ENCODE results near the gene SSRP1. TPM values are rescaled to one million over a fixed set of nuclear protein-coding genes. Genes with fewer than 3 reads are reported as not detected.

The SSRP1 gene
- total RNA-seq, 1 donor from 2014 or later: 131 TPM

GRCh38 chr11:57376095-57377090, 40.7 kb upstream of the SSRP1 start:
- Mint-ChIP-seq H3K4me3 (ENCODE audit: low read depth) (no peak overlapping the region), H3K36me3 (ENCODE audit: insufficient read depth) (no peaks in the 10 kb centered on the region)
- no peak for DNase-seq (ENCODE audit: low spot score, unreplicated experiment)

DNA sequence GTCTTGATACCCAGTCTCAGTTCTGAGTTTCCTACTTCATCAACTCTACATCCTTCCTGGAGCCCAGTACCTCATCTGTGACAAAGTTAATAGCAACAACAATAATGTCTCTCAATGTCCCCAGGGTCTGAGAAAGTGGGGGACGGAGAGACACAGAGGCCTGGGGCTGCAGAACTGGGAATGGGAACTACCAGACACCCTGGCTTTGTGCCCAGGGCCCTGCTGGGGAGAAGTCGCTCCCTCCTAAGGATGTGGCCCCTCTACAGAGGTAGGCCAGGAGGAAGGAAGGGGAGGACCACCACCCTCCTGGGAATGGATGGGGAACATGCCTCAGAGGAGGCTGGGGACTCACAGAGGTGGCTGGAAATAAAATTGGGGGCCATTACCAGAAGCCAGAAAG, 39.8 kb upstream of the SSRP1 start:
- DNase-seq (ENCODE audit: low spot score, unreplicated experiment): no peak
- H3K36me3 Mint-ChIP-seq (ENCODE audit: insufficient read depth): no peaks in the 10 kb centered on the region
- no peak overlapping the region for H3K4me3 Mint-ChIP-seq (ENCODE audit: low read depth)
- H3K9me3 Mint-ChIP-seq (ENCODE audit: low read depth): no peaks in the 10 kb centered on the region
- no peaks in the 10 kb centered on the region for H3K4me1 Mint-ChIP-seq (ENCODE audit: low read depth)
- H3K27ac Mint-ChIP-seq: no peak overlapping the region
- TF ChIP-seq CTCF (IDR thresholded peaks at IDR 0.05; ENCODE audit: unreplicated experiment): no peak
- peaks cover 28% of the 10 kb centered on the region for H3K27me3 Mint-ChIP-seq

More at GRCh38 chr11:57376095-57377090, 40.7 kb upstream of the SSRP1 start:
- Mint-ChIP-seq H3K4me1 (ENCODE audit: low read depth) (no peaks in the 10 kb centered on the region), H3K27me3 (peaks cover 35% of the 10 kb centered on the region), H3K27ac (no peak overlapping the region), H3K9me3 (ENCODE audit: low read depth) (no peaks in the 10 kb centered on the region)
- TF ChIP-seq CTCF (IDR thresholded peaks at IDR 0.05; ENCODE audit: unreplicated experiment): no peak

DNA sequence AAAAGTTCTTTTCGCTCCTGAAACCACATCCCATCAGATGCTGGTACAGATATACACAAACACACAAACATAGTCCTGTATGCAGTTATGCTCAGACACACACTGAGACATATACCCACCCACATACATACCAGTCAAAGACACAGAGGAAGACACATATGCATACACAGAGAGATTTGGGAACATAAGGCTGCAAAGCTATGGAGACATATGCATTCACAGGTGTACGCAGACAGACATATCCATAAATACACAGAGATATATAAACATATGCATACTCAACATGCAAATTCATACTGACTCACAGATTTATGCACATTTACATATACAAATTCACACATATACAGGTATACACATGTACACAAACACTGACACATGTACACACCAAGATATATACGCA, 39.3 kb upstream of the SSRP1 start:
- Mint-ChIP-seq H3K36me3 (ENCODE audit: insufficient read depth) (no peaks in the 10 kb centered on the region), H3K4me3 (ENCODE audit: low read depth) (no peak overlapping the region), H3K9me3 (ENCODE audit: low read depth) (no peaks in the 10 kb centered on the region), H3K4me1 (ENCODE audit: low read depth) (no peaks in the 10 kb centered on the region), H3K27me3 (peaks cover 25% of the 10 kb centered on the region), H3K27ac (no peak overlapping the region)
- no peak for DNase-seq (ENCODE audit: low spot score, unreplicated experiment)
- TF ChIP-seq CTCF (IDR thresholded peaks at IDR 0.05; ENCODE audit: unreplicated experiment): no peak

GRCh38 chr11:57373146-57373545, 37.5 kb upstream of the SSRP1 start:
- DNase-seq (ENCODE audit: low spot score, unreplicated experiment): no peak
- no peak for TF ChIP-seq CTCF (IDR thresholded peaks at IDR 0.05; ENCODE audit: unreplicated experiment)
- Mint-ChIP-seq H3K27me3 (peaks cover 13% of the 10 kb centered on the region), H3K4me1 (ENCODE audit: low read depth) (no peaks in the 10 kb centered on the region), H3K9me3 (ENCODE audit: low read depth) (no peaks in the 10 kb centered on the region), H3K27ac (no peak overlapping the region), H3K36me3 (ENCODE audit: insufficient read depth) (no peaks in the 10 kb centered on the region), H3K4me3 (ENCODE audit: low read depth) (no peak overlapping the region)

DNA sequence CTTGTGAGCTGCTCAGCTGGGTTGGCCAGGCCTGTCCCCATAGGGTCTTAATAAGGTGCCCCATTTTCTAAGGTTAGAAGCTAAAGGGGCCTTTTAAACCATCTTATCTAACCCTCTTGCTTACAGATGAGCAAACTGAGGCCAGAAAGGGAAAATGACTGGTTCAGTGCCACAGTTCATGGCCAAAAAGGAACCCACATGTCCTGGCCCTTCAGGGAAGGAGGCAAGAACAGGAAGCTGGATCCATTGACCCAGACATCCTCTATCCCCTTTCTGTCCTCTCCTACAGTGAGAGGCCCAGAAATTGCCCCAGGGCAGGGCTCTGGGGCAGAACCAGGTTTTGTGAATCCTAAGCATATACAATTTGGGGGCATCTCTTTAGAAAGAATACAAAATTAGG, 35.2 kb upstream of the SSRP1 start:
- no peak for DNase-seq (ENCODE audit: low spot score, unreplicated experiment)
- no peak overlapping the region for H3K4me3 Mint-ChIP-seq (ENCODE audit: low read depth)
- no peak for TF ChIP-seq CTCF (IDR thresholded peaks at IDR 0.05; ENCODE audit: unreplicated experiment)
- H3K27me3 Mint-ChIP-seq: peaks cover 7% of the 10 kb centered on the region
- H3K9me3 Mint-ChIP-seq (ENCODE audit: low read depth): no peaks in the 10 kb centered on the region
- no peaks in the 10 kb centered on the region for H3K4me1 Mint-ChIP-seq (ENCODE audit: low read depth)
- H3K36me3 Mint-ChIP-seq (ENCODE audit: insufficient read depth): no peaks in the 10 kb centered on the region
- no peak overlapping the region for H3K27ac Mint-ChIP-seq
